ENCODE results near the gene TFPI.

Gene TFPI

GRCh38 chr2:187461294-187462261 is 92.7 kb downstream of the TFPI start:
- no peak for DNase-seq

DNA sequence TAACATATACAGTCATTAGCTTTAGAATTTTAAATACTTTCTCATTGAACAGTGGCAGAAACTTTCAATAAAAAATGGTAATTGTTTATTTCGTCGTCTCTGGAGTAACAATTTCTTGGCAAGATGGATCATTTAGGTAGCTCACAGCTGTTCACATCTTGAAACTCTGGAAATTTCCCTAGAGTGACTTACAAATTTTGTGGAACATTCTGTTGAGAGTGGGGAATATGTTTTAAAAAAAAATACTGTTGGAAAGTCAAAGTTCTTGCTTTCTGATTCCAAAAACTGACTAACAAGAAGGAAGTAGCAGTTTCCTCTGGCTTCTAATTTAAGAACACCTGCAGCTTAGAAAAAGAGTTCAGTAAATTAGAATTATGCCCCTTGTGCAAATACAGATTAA is 95.0 kb downstream of the TFPI start:
- no peak for DNase-seq

DNA sequence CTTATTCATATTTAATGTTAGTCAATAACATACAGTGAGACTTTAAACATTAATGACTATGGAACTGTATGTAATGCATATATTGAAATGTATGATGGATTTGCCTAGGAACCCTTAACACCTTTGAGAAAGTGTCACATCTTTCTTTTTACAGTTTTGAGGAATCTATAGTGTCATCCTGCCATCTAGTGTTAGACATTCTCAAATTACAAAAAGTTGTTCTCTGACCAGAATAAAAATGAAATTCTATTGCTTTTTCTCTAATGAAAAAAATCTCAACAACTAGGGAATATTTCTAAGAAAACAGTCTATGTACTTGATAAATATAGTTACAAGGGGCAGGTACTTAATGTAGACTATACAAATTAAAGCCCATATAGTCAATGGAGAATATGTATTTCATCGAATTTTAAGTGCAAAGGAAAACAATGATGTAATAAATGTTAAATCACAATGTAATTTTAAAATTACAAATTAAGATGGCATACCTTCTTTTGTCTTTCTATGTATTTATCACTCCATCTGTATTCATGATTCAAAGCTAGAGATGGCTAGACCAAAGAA is 101.1 kb downstream of the TFPI start:
- DNase-seq, result no peak

GRCh38 chr2:187451510-187451909 is 102.7 kb downstream of the TFPI start:
- no peak for DNase-seq

DNA sequence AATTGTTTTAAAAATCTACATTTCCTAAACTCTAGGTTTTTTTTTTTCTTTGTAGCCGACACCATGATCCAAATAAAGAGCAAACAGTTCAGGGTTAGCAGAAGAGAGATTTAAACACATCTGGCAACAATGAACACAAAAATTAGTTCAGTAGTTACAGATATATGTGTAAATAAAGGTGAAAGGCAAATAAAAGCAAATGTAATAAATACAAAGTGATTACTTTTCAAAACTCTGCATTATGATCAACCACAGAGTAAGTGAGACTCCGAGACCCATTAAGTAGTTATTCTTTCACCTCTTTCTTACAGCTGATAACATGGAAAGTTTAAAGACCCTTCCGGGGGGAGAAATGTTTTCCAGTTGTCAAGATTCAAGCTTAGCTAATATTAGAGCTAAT is 106.9 kb downstream of the TFPI start:
- no peak for DNase-seq

DNA sequence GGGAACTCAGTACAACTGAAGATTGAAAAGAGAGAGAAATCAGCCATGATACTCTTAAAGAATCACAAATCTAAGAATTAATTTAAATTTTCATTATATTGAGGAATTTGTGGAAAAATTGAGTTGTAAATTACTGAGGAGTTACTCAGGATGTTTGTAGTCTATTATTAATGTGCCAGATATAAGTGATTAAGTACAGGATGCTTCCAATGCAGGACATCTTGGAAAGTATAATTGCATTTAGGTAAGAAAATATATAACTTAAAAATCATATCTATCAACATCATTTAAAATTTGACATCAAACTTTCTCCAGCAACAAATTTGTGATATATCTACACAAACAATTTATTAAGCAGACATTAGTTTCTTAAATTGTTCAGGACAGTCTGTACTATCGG is 107.5 kb downstream of the TFPI start:
- DNase-seq, result no peak

GRCh38 chr2:187445051-187445450 is 109.2 kb downstream of the TFPI start:
- DNase-seq, result no peak

- DNase-seq, result no peak
Observed at GRCh38 chr2:187442778-187443177, 111.5 kb downstream of the TFPI start.

DNA sequence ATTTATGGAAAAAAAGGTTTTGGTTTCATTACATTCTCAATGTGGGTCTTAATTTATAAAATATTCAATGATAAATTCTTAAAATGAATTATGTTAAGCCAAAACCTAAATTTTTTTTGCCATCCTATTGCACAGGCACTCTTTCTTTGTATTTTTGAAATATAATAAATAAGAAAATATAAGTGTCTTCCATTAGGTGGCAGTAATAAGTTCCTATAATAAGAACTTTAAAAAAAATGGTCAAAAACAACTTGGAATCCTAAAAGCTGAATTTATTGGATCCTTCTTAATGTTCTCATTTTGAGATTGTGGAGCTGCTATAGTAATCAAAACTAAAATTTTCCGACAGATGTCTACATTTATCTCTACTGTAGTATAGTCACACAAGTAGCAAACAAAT is 111.9 kb downstream of the TFPI start:
- no peak for DNase-seq

DNA sequence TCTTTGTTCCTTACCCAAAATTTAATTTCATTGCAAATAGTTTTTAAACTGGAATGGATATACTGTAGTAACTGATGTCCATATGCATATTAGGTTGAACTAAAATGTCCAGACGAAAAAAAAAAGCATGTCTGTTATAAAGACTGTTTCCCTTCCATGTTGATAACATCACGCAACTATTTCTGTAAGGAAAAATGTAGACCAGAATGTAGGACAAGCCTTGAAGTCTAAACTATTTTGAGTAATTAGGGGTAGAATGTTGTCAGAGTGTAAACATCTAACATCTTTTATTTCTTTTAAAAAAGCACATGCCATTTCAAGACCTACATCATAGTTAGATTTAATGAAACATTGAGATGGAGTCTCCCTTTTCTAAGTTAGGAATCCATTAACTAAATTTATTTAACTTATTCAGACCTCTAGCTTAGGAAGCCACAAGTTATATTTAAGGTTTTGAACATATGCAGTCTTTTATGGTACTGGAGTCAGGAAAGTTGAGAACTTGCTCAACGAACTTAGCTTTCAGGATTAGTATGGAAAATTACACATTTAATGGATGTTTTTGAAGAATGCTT is 114.0 kb downstream of the TFPI start:
- DNase-seq, result no peak

DNA sequence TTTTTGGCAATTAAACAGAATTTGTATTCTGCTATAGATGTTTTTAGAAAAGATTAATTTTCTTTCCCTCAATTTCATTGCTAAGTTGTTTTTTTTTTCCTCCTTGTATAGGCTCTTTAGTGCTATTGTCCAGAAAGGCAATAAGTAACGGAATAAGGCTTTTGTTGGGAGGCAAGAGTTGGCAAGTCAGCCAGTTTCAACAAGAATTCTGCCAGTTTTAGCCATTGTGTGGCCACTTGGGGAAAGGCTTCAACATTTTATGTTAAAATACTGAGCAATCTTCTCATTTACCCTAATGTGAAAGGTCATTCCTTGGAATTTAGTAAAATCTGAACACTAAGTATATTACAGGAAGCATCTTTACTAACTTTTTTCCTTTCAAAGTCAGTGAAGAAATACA is 115.8 kb downstream of the TFPI start:
- DNase-seq, result no peak

GRCh38 chr2:187435756-187436155 is 118.5 kb downstream of the TFPI start:
- no peak for DNase-seq

DNA sequence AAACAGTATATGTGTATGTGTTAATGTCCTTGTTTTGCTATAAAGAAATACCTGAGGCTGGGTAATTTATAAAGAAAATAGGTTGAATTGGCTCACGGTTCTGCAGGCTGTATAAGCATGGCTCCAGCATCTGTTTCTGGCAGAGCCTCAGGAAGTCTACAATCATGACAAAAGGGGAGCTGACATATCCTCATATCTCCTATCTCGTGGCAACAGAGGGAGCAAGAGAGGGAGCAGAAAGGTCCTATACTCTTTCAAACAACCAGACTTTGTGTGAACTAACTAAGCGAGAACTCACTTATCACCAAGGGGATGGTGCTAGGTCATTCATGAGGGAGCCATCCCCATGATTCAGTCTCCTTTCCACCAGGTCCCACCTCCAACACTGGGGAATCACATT is 119.2 kb downstream of the TFPI start:
- DNase-seq, result no peak

DNA sequence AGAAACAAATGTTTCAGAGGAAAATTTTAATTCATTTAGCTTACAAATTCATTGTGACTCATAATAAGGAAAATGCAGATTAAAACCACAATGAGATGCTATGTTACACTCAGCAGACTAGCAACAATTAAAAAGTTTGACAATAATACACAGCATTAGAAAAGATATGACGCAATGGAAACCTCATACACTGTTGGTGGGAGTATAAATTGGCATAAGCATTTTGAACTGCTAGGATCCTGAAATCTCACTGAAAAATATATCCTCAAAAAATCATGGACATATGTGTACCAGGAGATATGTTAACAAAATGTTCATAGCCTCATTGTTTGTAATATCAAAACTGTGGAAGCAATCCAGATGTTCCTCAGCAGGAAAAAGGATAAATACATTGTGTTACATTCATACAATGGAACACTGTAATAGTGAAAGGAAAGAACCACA is 119.9 kb downstream of the TFPI start:
- no peak for DNase-seq

- no peak for DNase-seq
Observed at GRCh38 chr2:187431911-187432310, 122.3 kb downstream of the TFPI start.

DNA sequence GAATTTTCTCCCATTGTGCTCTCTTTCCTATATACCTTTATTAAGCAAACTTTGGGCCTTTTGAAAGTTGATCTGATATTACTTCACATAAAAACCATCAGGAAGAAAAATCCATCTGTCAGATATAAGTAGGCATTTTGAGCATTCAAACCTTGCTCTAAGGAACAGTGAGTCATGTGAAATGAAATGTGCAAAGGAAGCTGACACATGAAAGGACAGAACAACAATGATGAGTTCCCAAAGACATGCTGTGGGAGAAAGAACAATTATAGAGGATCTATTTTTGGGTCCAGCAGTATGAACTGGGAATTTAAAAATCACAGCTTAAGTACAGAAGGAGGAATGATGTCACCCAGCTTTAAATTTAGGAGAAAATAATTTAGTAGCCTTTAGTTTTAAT is 124.2 kb downstream of the TFPI start:
- DNase-seq, result no peak

GRCh38 chr2:187424146-187424545 is 130.1 kb downstream of the TFPI start:
- DNase-seq, result no peak

GRCh38 chr2:187422282-187422681 is 132.0 kb downstream of the TFPI start:
- DNase-seq, result no peak

GRCh38 chr2:187421519-187421918 is 132.7 kb downstream of the TFPI start:
- no peak for DNase-seq

- no peak for DNase-seq
Observed at GRCh38 chr2:187419808-187420207, 134.4 kb downstream of the TFPI start.

DNA sequence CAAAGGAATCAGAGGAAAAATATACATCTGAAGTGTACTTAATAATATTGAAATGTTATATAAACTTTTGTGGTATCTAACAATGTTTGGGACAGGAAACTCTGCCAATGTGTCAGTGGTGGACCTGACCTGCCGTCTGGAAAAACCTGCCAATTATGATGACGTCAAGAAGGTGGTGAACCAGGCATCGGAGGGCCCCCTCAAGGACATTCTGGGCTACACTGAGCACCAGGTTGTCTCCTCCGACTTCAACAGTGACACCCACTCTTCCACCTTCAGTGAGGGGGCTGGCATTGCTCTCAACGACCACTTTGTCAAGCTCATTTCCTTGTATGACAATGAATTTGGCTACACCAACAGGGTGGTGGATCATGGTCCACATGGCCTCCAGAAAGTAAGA is 138.8 kb downstream of the TFPI start:
- no peak for DNase-seq
